Naive thymus-derived CD4-positive, alpha-beta T cell (primary cell): ENCODE measurements around the gene ASB1. TPM values are rescaled to one million over a fixed set of nuclear protein-coding genes. Genes with fewer than 3 reads are reported as not detected.

ENCODE experiments used
- ATAC-seq: fragments of 150-1000 bp; cut with Tn5 transposase; 2 replicates; pipeline ENCODE4 v1.10.0; 2021; ENCODE audit warnings: mild to moderate bottlenecking, moderate library complexity
- CTCF ChIA-PET: fragments of 350-600 bp; sonication (Branson Sonifier 250); formaldehyde crosslinking; loops from one replicate; lab custom pipeline; 2021; ENCODE audit warnings: antibody characterized with exemption; lab: Charles Lee
- POLR2A ChIA-PET: fragments of 350-600 bp; sonication (Branson Sonifier 250); formaldehyde crosslinking; loops from one replicate; lab custom pipeline; 2021; ENCODE audit warnings: antibody characterized with exemption, inconsistent platforms; lab: Charles Lee
- DNase-seq, 9 donors: peaks; one replicate each; pipeline versions ENCODE4 v3.0.0 to v3.0.0-alpha.2; 2020 to 2022; ENCODE audit warnings: mixed read lengths in 1 of 9
- H3K27ac ChIP-seq: one replicate; pipeline ENCODE4 v1.7.0; 2013; ENCODE audit warnings: mild to moderate bottlenecking, low read depth, low read length, moderate library complexity
- H3K27me3 ChIP-seq, 2 donors: one replicate each; pipeline ENCODE4 v1.7.0; 2013; ENCODE audit warnings: low read length in 2 of 2, mild to moderate bottlenecking in 2 of 2, moderate library complexity in 2 of 2; ENCODE audit not compliant: control insufficient read depth in 2 of 2, insufficient read depth in 2 of 2
- H3K36me3 ChIP-seq, 3 experiments: 1 replicate in 2 of 3; 2 replicates in 1 of 3; pipeline ENCODE4 v1.7.0; 2013; ENCODE audit warnings: low read length in 3 of 3, mild to moderate bottlenecking in 3 of 3, moderate library complexity in 1 of 3; ENCODE audit not compliant: insufficient read depth in 3 of 3, control insufficient read depth in 2 of 3
- H3K4me1 ChIP-seq, 2 donors: one replicate each; pipeline ENCODE4 v1.7.0; 2013; ENCODE audit warnings: low read length in 2 of 2, mild to moderate bottlenecking in 2 of 2, moderate library complexity in 1 of 2; ENCODE audit not compliant: control insufficient read depth in 2 of 2, insufficient read depth in 2 of 2
- H3K4me3 ChIP-seq: 2 replicates; pipeline ENCODE4 v1.7.0; 2013; ENCODE audit warnings: mild to moderate bottlenecking, low read length
- H3K9me3 ChIP-seq, 3 experiments: 1 replicate in 2 of 3; 2 replicates in 1 of 3; pipeline ENCODE4 v1.7.0; 2013; ENCODE audit warnings: low read length in 3 of 3; ENCODE audit not compliant: control insufficient read depth in 2 of 3
- H3K27ac Mint-ChIP-seq, 9 donors: one replicate each; pipeline ENCODE4 v1.8.0; 2020 to 2022; ENCODE audit warnings: mixed read lengths in 9 of 9, mild to moderate bottlenecking in 8 of 9, moderate library complexity in 5 of 9, inconsistent platforms in 2 of 9
- H3K27me3 Mint-ChIP-seq, 5 donors: one replicate each; pipeline ENCODE4 v1.8.0; 2021 to 2022; ENCODE audit warnings: mixed read lengths in 5 of 5, mild to moderate bottlenecking in 1 of 5
- H3K36me3 Mint-ChIP-seq, 5 donors: one replicate each; pipeline ENCODE4 v1.8.0; 2020 to 2022; ENCODE audit warnings: mixed read lengths in 5 of 5, mild to moderate bottlenecking in 3 of 5, inconsistent platforms in 1 of 5
- H3K4me1 Mint-ChIP-seq, 7 donors: one replicate each; pipeline ENCODE4 v1.8.0; 2020 to 2022; ENCODE audit warnings: mixed read lengths in 7 of 7, mild to moderate bottlenecking in 3 of 7, inconsistent platforms in 1 of 7
- H3K4me3 Mint-ChIP-seq, 10 donors: one replicate each; pipeline ENCODE4 v1.8.0; 2020 to 2022; ENCODE audit warnings: mild to moderate bottlenecking in 10 of 10, mixed read lengths in 10 of 10, moderate library complexity in 6 of 10, inconsistent platforms in 2 of 10
- H3K9me3 Mint-ChIP-seq, 11 donors: one replicate each; pipeline ENCODE4 v1.8.0; 2020 to 2022; ENCODE audit warnings: mixed read lengths in 11 of 11, mild to moderate bottlenecking in 4 of 11, inconsistent platforms in 1 of 11, moderate library complexity in 1 of 11
- intact Hi-C, 2 donors: fragments of 100-400 bp; cut with micrococcal nuclease; formaldehyde crosslinking; loops; one replicate each; pipeline ENCODE4 v1.15.1; 2023
- polyA plus RNA-seq, 2 donors: library from polyadenylated mRNA; unstranded; fragments of 300-500 nt; fragmentation: Illumina TruSeq; gene quantifications; one replicate each; pipeline ENCODE4 v1.2.3, GENCODE V29; 2021
- total RNA-seq, 6 experiments: library from RNA in 5 of 6; stranded (reverse) in 5 of 6; gene quantifications; 1 replicate in 5 of 6; 2 replicates in 1 of 6; pipeline ENCODE4 v1.2.3 and lab custom pipeline; 2021 to 2026

Gene ASB1
- total and polyA plus RNA-seq, 7 experiments from 2014 or later, result 17.5 to 55.2 (median 29.3) TPM

GRCh38 chr2:238425505-238425978 is 1.2 kb upstream of the ASB1 start:
- H3K27me3 Mint-ChIP-seq, result peaks cover 0 to 2% (median 0%) of the 10 kb centered on the region in 5 donors
- POLR2A ChIA-PET, result no interaction called here
- no peak overlapping the region for H3K4me3 ChIP-seq

GRCh38 chr2:238425979-238426567 is 654 bp upstream of the ASB1 start:
- Histone ChIP-seq H3K4me3 (peak overlapping the region; percentile 90), H3K9me3 (no peaks in the 10 kb centered on the region), H3K36me3 (peaks cover 0 to 8% (median 0%) of the 10 kb centered on the region in 3 experiments), H3K27me3 (no peaks in the 10 kb centered on the region), H3K4me1 (peaks cover 3 to 15% of the 10 kb centered on the region in 2 donors), H3K27ac (peak overlapping the region; percentile 80)
- no peak for ATAC-seq
- intact Hi-C loops, result loop anchor here in 1 of 2 donors (1.0 to 10.0 kb wide), 7 partner anchors 37 to 751 kb away; partner anchors contain the start of genes PER2, TRAF3IP1 and UBE2F
- H3K27ac Mint-ChIP-seq, result peak overlapping the region; percentile 84 to 95 (median 89)
- peak in 2 of 9 donors; percentile 53 to 57 for DNase-seq
- ChIA-PET POLR2A (no interaction called here), CTCF (no interaction called here)
- peaks cover 7 to 24% (median 16%) of the 10 kb centered on the region in 5 donors for H3K36me3 Mint-ChIP-seq
- no peaks in the 10 kb centered on the region for H3K27me3 Mint-ChIP-seq
- H3K9me3 Mint-ChIP-seq, result peaks cover 0 to 11% (median 3%) of the 10 kb centered on the region in 11 donors
- H3K4me1 Mint-ChIP-seq, result peaks cover 20 to 46% (median 42%) of the 10 kb centered on the region in 7 donors
- H3K4me3 Mint-ChIP-seq, result peak overlapping the region; percentile 77 to 96 (median 92)

More at GRCh38 chr2:238425505-238425978, 1.2 kb upstream of the ASB1 start:
- peaks cover 6 to 19% (median 13%) of the 10 kb centered on the region in 5 donors for H3K36me3 Mint-ChIP-seq
- peaks cover 3 to 15% of the 10 kb centered on the region in 2 donors for H3K4me1 ChIP-seq
- peaks cover 0 to 7% (median 3%) of the 10 kb centered on the region in 11 donors for H3K9me3 Mint-ChIP-seq
- peak overlapping the region; percentile 1 to 96 (median 42) for H3K4me3 Mint-ChIP-seq
- intact Hi-C loops, result loop anchor here in 1 of 2 donors (5.0 to 10.0 kb wide), 2 partner anchors 53 to 751 kb away; no protein-coding TSS in a partner anchor
- peak overlapping the region in 7 of 9 donors; percentile 2 to 70 (median 41) for H3K27ac Mint-ChIP-seq
- peaks cover 0 to 4% (median 0%) of the 10 kb centered on the region in 3 experiments for H3K36me3 ChIP-seq
- no peaks in the 10 kb centered on the region for H3K27me3 ChIP-seq
- DNase-seq (no peak), ATAC-seq (no peak)
- peak overlapping the region; percentile 80 for H3K27ac ChIP-seq
- peaks cover 18 to 40% (median 36%) of the 10 kb centered on the region in 7 donors for H3K4me1 Mint-ChIP-seq
- CTCF ChIA-PET, result interaction anchor here (0.7 kb wide), 1 partner anchor 133 kb away, joined by 3 read pairs; no protein-coding TSS in a partner anchor
- no peaks in the 10 kb centered on the region for H3K9me3 ChIP-seq

- Mint-ChIP-seq H3K27me3 (no peaks in the 10 kb centered on the region), H3K9me3 (peaks cover 0 to 14% (median 3%) of the 10 kb centered on the region in 11 donors), H3K4me1 (peaks cover 34 to 60% (median 56%) of the 10 kb centered on the region in 7 donors), H3K4me3 (peak overlapping the region; percentile 90 to 97 (median 92)), H3K36me3 (peaks cover 7 to 28% (median 19%) of the 10 kb centered on the region in 5 donors), H3K27ac (peak overlapping the region; percentile 81 to 95 (median 92))
- Histone ChIP-seq H3K27me3 (no peaks in the 10 kb centered on the region), H3K27ac (peak overlapping the region; percentile 80), H3K4me1 (peaks cover 3 to 15% of the 10 kb centered on the region in 2 donors), H3K9me3 (no peaks in the 10 kb centered on the region), H3K4me3 (peak overlapping the region; percentile 90), H3K36me3 (peaks cover 0 to 8% (median 0%) of the 10 kb centered on the region in 3 experiments)
- peak in 4 of 9 donors; percentile 3 to 47 (median 10) for DNase-seq
- no peak for ATAC-seq
- POLR2A ChIA-PET, result interaction anchor here (0.6 to 0.8 kb wide), 2 partner anchors 8 to 21 kb away, joined by 4 read pairs; no protein-coding TSS in a partner anchor
- intact Hi-C loops, result loop anchor here (1.0 to 10.0 kb wide), 6 partner anchors 35 to 753 kb away; partner anchors contain the start of genes PER2 (in 1 of the 2) and UBE2F (in 1 of the 2)
- CTCF ChIA-PET, result interaction anchor here (0.7 to 1.2 kb wide), 2 partner anchors 13 to 839 kb away, joined by 3 read pairs; no protein-coding TSS in a partner anchor
Observed at GRCh38 chr2:238427435-238428162, 872 bp downstream of the ASB1 start.

- no peak for ATAC-seq
- H3K27me3 ChIP-seq, result no peaks in the 10 kb centered on the region
- Mint-ChIP-seq H3K27me3 (no peaks in the 10 kb centered on the region), H3K36me3 (peaks cover 7 to 35% (median 26%) of the 10 kb centered on the region in 5 donors), H3K4me3 (peak overlapping the region; percentile 25 to 97 (median 92)), H3K9me3 (peaks cover 0 to 14% (median 3%) of the 10 kb centered on the region in 11 donors), H3K4me1 (peaks cover 40 to 70% (median 65%) of the 10 kb centered on the region in 7 donors), H3K27ac (peak overlapping the region in 6 of 9 donors; percentile 58 to 87 (median 69))
- peaks cover 3 to 15% of the 10 kb centered on the region in 2 donors for H3K4me1 ChIP-seq
- H3K27ac ChIP-seq, result no peak overlapping the region
- intact Hi-C loops, result loop anchor here in 1 of 2 donors (5.0 to 10.0 kb wide), 2 partner anchors 57 to 754 kb away; no protein-coding TSS in a partner anchor
- ChIA-PET POLR2A (no interaction called here), CTCF (no interaction called here)
- no peak overlapping the region for H3K4me3 ChIP-seq
- DNase-seq, result no peak
- H3K9me3 ChIP-seq, result no peaks in the 10 kb centered on the region
- H3K36me3 ChIP-seq, result peaks cover 0 to 17% (median 0%) of the 10 kb centered on the region in 3 experiments
Observed at GRCh38 chr2:238428866-238429265, 2.1 kb downstream of the ASB1 start.

DNA sequence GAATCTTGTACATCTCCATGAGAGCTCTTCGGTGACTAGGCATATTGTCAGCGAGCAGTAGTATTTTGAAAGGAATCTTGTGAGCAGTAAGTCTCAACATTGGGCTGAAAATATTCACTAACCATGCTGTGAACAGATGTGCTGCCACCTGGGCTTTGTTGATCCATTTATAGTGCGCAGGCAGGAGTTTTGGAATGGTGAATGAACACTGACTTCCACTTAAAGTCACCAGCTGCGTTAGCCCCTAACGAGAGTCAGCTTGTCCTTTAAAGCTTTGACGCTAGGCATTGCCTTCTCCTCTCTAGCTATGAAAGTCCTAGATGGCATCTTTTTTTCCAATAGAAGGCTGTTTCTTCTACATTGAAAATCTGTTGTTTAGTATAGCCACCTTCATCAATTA is 4.1 kb downstream of the ASB1 start:
- no peak for ATAC-seq
- H3K4me3 ChIP-seq, result no peak overlapping the region
- Mint-ChIP-seq H3K4me1 (peaks cover 43 to 85% (median 77%) of the 10 kb centered on the region in 7 donors), H3K27me3 (no peaks in the 10 kb centered on the region), H3K4me3 (peak overlapping the region in 4 of 10 donors; percentile 14 to 51 (median 32)), H3K27ac (peak overlapping the region in 5 of 9 donors; percentile 25 to 71 (median 53)), H3K36me3 (peaks cover 7 to 49% (median 32%) of the 10 kb centered on the region in 5 donors), H3K9me3 (peaks cover 0 to 14% (median 3%) of the 10 kb centered on the region in 11 donors)
- DNase-seq, result no peak
- peaks cover 3 to 14% of the 10 kb centered on the region in 2 donors for H3K4me1 ChIP-seq
- H3K9me3 ChIP-seq, result no peaks in the 10 kb centered on the region
- POLR2A ChIA-PET, result no interaction called here
- no peak overlapping the region for H3K27ac ChIP-seq
- intact Hi-C loops, result no loop called here
- CTCF ChIA-PET, result no interaction called here
- H3K36me3 ChIP-seq, result peaks cover 0 to 36% (median 4%) of the 10 kb centered on the region in 3 experiments
- no peaks in the 10 kb centered on the region for H3K27me3 ChIP-seq

DNA sequence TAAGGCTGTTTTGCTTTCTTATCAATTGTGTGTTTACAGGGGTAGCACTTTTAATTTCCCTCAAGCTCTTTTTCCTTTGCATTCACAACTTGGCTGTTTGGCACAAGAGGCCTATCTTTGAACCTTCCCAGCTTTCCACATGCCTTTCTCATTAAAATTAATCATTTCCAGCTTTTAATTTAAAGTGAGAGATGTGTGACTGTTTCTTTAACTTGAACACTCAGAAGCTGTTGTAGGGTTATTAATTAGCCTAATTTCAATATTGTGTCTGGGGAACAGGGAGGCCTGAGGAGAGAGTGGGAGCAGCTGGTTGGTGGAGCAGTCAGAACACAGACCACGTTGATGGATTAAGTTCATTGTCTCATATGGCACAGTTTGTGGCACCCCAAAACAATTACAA is 4.7 kb downstream of the ASB1 start:
- H3K27ac Mint-ChIP-seq, result peak overlapping the region in 6 of 9 donors; percentile 4 to 75 (median 46)
- H3K36me3 Mint-ChIP-seq, result peaks cover 7 to 54% (median 37%) of the 10 kb centered on the region in 5 donors
- ChIA-PET POLR2A (no interaction called here), CTCF (interaction anchor here (1.2 kb wide), 1 partner anchor 22 kb away, joined by 3 read pairs; no protein-coding TSS in a partner anchor)
- ATAC-seq (no peak), DNase-seq (no peak)
- peaks cover 0 to 14% (median 3%) of the 10 kb centered on the region in 11 donors for H3K9me3 Mint-ChIP-seq
- intact Hi-C loops, result no loop called here
- H3K4me1 ChIP-seq, result peaks cover 3 to 10% of the 10 kb centered on the region in 2 donors
- H3K4me3 ChIP-seq, result no peak overlapping the region
- H3K4me3 Mint-ChIP-seq, result peak overlapping the region in 3 of 10 donors; percentile 9 to 50 (median 43)
- no peaks in the 10 kb centered on the region for H3K27me3 Mint-ChIP-seq
- H3K27ac ChIP-seq, result no peak overlapping the region
- H3K36me3 ChIP-seq, result peaks cover 0 to 39% (median 4%) of the 10 kb centered on the region in 3 experiments
- H3K9me3 ChIP-seq, result no peaks in the 10 kb centered on the region
- no peaks in the 10 kb centered on the region for H3K27me3 ChIP-seq
- peaks cover 39 to 85% (median 79%) of the 10 kb centered on the region in 7 donors for H3K4me1 Mint-ChIP-seq
